HepG2 (cell line): ENCODE data around the gene MCRS1. TPM values are rescaled to one million over a fixed set of nuclear protein-coding genes. Genes with fewer than 3 reads are reported as not detected.

Experiments
- AHR ChIP-seq: IDR thresholded peaks from 2 replicates; pipeline ENCODE4 v1.6.1; 2018; ENCODE audit warnings: missing genetic modification reagents, missing compliant biosample characterization
- AKNA ChIP-seq: sonication (generic); formaldehyde crosslinking; IDR thresholded peaks from 2 replicates; pipeline ENCODE4 v1.4.0; 2020; ENCODE audit warnings: missing genetic modification reagents, borderline replicate concordance
- DRAP1 ChIP-seq: IDR thresholded peaks from 2 replicates; pipeline ENCODE4 v1.6.1; 2016; ENCODE audit warnings: missing genetic modification reagents, missing compliant biosample characterization
- HMG20B ChIP-seq: conservative IDR thresholded peaks from 2 replicates; pipeline ENCODE4 v1.6.1; 2016; ENCODE audit warnings: missing genetic modification reagents, missing compliant biosample characterization
- IKZF5 ChIP-seq: IDR thresholded peaks from 2 replicates; pipeline ENCODE4 v1.6.1; 2018; ENCODE audit warnings: missing genetic modification reagents, mild to moderate bottlenecking, missing compliant biosample characterization
- JDP2 ChIP-seq: sonication (generic); formaldehyde crosslinking; IDR thresholded peaks from 2 replicates; pipeline ENCODE4 v1.8.1; 2022; ENCODE audit warnings: missing genetic modification reagents, borderline replicate concordance
- NFE2 ChIP-seq: sonication (generic); formaldehyde crosslinking; IDR thresholded peaks from 2 replicates; pipeline ENCODE4 v1.4.0; 2020; ENCODE audit warnings: missing genetic modification reagents
- NFE2L2 ChIP-seq: fragments of 150-350 bp; IDR thresholded peaks from 2 replicates; pipeline ENCODE4 v1.6.1; 2014; ENCODE audit warnings: low read length
- NFKBIZ ChIP-seq: IDR thresholded peaks from 2 replicates; pipeline ENCODE4 v1.6.1; 2018; ENCODE audit warnings: missing genetic modification reagents, missing compliant biosample characterization
- NFRKB ChIP-seq: fragments of 450-650 bp; IDR thresholded peaks from 2 replicates; pipeline ENCODE4 v1.6.1; 2017
- PAX8 ChIP-seq: sonication (generic); formaldehyde crosslinking; IDR thresholded peaks from 2 replicates; pipeline ENCODE4 v1.8.0; 2022; ENCODE audit warnings: mild to moderate bottlenecking, missing genetic modification reagents, borderline replicate concordance
- PHB2 ChIP-seq: fragments of 450-650 bp; IDR thresholded peaks from 2 replicates; pipeline ENCODE4 v1.6.1; 2018; ENCODE audit not compliant: partially characterized antibody
- RELA ChIP-seq: sonication (generic); formaldehyde crosslinking; IDR thresholded peaks from 2 replicates; pipeline ENCODE4 v1.4.0; 2020; ENCODE audit warnings: missing genetic modification reagents
- SNAPC5 ChIP-seq: sonication (generic); formaldehyde crosslinking; IDR thresholded peaks from 2 replicates; pipeline ENCODE4 v1.8.1; 2023; ENCODE audit warnings: mild to moderate bottlenecking, missing genetic modification reagents, borderline replicate concordance
- ZNF207 ChIP-seq: fragments of 450-650 bp; IDR thresholded peaks from 2 replicates; pipeline ENCODE4 v1.6.1; 2016; ENCODE audit warnings: antibody characterized with exemption, borderline replicate concordance
- ZNF597 ChIP-seq: sonication (generic); formaldehyde crosslinking; IDR thresholded peaks from 2 replicates; pipeline ENCODE4 v1.5.0; 2020; ENCODE audit warnings: missing genetic modification reagents
- ZNF772 ChIP-seq: sonication (generic); formaldehyde crosslinking; IDR thresholded peaks from 2 replicates; pipeline ENCODE4 v1.5.0; 2020; ENCODE audit warnings: mild to moderate bottlenecking, missing genetic modification reagents
- ZNF777 ChIP-seq: sonication (generic); formaldehyde crosslinking; IDR thresholded peaks from 2 replicates; pipeline ENCODE4 v1.4.0; 2020; ENCODE audit warnings: missing genetic modification reagents
- ZNF839 ChIP-seq: sonication (generic); formaldehyde crosslinking; IDR thresholded peaks from 2 replicates; pipeline ENCODE4 v1.4.0; 2020; ENCODE audit warnings: missing genetic modification reagents, mild to moderate bottlenecking, borderline replicate concordance
- ZNF879 ChIP-seq: sonication (generic); formaldehyde crosslinking; IDR thresholded peaks from 2 replicates; pipeline ENCODE4 v1.8.1; 2023; ENCODE audit warnings: missing genetic modification reagents
- ZUFSP ChIP-seq: sonication (generic); formaldehyde crosslinking; IDR thresholded peaks from 2 replicates; pipeline ENCODE4 v1.9.0; 2021; ENCODE audit warnings: missing genetic modification reagents, mild to moderate bottlenecking, borderline replicate concordance
- polyA plus RNA-seq, 8 experiments: library from polyadenylated mRNA; depleted of rRNA in 3 of 8; stranded (reverse) in 7 of 8; unstranded in 1 of 8; fragments of >200 nt; fragmentation: Illumina TruSeq in 4 of 8; extraction: Trizol in 4 of 8; gene quantifications; 2 replicates each; pipeline versions ENCODE4 v1.2.1 to v1.2.3, GENCODE V29; 2011 to 2016; ENCODE audit warnings: low read depth in 4 of 8, missing spikeins in 1 of 8, mixed read lengths in 1 of 8; ENCODE audit not compliant: insufficient read depth in 1 of 8
- total RNA-seq, 5 experiments: library from RNA; depleted of rRNA; stranded (reverse); fragments of >200 nt; fragmentation: Illumina TruSeq; extraction: Trizol; gene quantifications; 2 replicates each; pipeline ENCODE4 v1.2.3, GENCODE V29; 2016; ENCODE audit warnings: low read depth in 1 of 5

The MCRS1 gene
- total and polyA plus RNA-seq, 2 of the 13 experiments (the other 11 are each of a cell fraction or from before 2014, with no cell fraction given): 51.0 to 66.3 TPM

- TF ChIP-seq JDP2 (no peak), ZUFSP (CRISPR knock-in tag) (no peak), PAX8 (CRISPR knock-in tag) (no peak), NFE2 (CRISPR knock-in tag) (no peak), ZNF772 (CRISPR knock-in tag) (peak; percentile 81; the same call in 1 of the 2 replicates), ZNF207 (no peak), NFKBIZ (peak; percentile 50; the same call in 1 of the 2 replicates), NFRKB (no peak), AHR (CRISPR knock-in tag) (no peak), IKZF5 (peak; percentile 62), ZNF777 (CRISPR knock-in tag) (no peak), AKNA (CRISPR knock-in tag) (no peak), ZNF879 (no peak), RELA (no peak), PHB2 (no peak), DRAP1 (CRISPR knock-in tag) (peak; percentile 76), NFE2L2 (no peak), SNAPC5 (CRISPR knock-in tag) (no peak), HMG20B (CRISPR knock-in tag) (0 out of 2 replicates have a peak, but pooled peaks have one; percentile 17), ZNF839 (CRISPR knock-in tag) (peak; percentile 99; the same call in 1 of the 2 replicates), ZNF597 (CRISPR knock-in tag) (no peak)
These were observed at the start of gene MCRS1 (continued) for GRCh38 chr12:49567611-49568441.
